Posterior vena cava (tissue), 2 donors: ENCODE results near the gene SUGCT. TPM values are rescaled to one million over a fixed set of nuclear protein-coding genes. Genes with fewer than 3 reads are reported as not detected.
"Not testable (repeated sequence)": the region's sequence is repeated elsewhere in the genome, so short reads cannot be mapped to it uniquely, and the experiment has no call there.

Experiments used
- DNase-seq: peaks from one replicate; pipeline ENCODE4 v3.0.0-alpha.2; 2020; ENCODE audit warnings: low spot score
- intact Hi-C, 2 donors: fragments of 100-400 bp; cut with DNase I; formaldehyde crosslinking; loops; one replicate each; pipeline versions ENCODE4 v1.14.1 to v1.14.2; 2022 to 2023
- total RNA-seq, 2 donors: library from RNA; stranded (reverse); fragmentation: NEBNext Ultra II Directional; extraction: Animal tissue kit (Norgen Biotek cat#: 25700); gene quantifications; one replicate each; pipeline ENCODE4 v1.2.1, GENCODE V29; 2021
- donor health status: DM: yes; HTN: yes; CAD: no.
- donor health status: DM: yes; HTN: yes; CAD: no.

SUGCT gene
- total RNA-seq, 2 donors from 2014 or later, result 15.8 to 16.2 TPM

DNA sequence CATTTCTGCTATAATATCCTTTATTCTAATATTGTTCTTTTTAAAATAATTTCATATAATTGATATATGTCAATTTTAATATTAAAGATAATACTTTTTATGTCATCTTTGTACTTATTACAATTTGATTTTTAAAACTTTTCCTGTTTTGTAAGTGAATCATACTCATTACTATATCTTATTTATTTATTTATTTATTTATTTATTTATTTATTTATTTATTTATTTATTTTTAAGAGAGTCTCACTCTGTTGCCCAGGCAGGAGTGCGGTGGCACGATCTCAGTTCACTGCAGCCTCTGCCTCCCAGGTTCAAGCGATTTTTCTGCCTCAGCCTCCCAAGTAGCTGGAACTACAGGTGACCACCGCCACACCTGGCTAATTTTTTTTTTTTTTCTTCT lies 215.3 kb downstream of the SUGCT start:
- intact Hi-C loops, result no loop called here

DNA sequence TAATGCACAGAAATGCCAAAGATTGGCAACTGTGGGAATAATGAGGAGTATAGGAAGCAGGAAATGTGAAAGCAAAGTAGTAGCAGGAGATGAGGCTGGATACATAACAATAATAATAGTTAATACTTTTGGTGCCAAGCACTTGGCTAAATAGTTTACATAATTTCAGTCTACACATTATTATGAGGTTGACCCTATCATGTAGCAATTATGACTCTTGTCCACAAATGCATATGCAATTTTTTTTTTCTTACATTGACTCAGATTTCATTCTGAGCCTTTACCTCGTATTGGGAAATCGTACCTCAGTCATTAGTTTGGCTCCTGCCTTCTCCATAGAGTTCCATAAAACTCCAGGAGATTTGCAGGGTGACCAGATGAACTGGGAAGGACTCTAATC lies 219.9 kb downstream of the SUGCT start:
- intact Hi-C loops, result no loop called here
- DNase-seq, result no peak

More for the DNA sequence above, 215.3 kb downstream of the SUGCT start:
- DNase-seq, result no peak

DNA sequence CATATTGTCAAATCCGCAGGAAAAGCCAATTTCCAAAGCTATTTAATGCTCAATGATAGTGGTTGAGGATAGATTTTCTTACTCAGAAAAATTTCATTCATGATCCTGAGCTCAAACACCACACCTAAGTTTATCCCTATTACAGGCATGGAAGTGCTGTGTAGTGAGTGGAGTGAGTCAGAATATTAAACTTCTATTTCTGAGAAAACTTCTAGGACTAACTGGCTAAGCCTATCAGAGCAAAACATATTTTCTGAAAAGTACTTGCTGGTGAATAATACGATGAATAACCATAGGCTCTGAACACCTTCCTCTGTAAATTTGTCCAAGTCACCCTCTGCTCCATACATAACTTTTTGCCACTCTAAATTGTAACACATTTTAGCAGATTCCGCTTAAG lies 221.5 kb downstream of the SUGCT start:
- DNase-seq, result no peak
- intact Hi-C loops, result no loop called here

DNA sequence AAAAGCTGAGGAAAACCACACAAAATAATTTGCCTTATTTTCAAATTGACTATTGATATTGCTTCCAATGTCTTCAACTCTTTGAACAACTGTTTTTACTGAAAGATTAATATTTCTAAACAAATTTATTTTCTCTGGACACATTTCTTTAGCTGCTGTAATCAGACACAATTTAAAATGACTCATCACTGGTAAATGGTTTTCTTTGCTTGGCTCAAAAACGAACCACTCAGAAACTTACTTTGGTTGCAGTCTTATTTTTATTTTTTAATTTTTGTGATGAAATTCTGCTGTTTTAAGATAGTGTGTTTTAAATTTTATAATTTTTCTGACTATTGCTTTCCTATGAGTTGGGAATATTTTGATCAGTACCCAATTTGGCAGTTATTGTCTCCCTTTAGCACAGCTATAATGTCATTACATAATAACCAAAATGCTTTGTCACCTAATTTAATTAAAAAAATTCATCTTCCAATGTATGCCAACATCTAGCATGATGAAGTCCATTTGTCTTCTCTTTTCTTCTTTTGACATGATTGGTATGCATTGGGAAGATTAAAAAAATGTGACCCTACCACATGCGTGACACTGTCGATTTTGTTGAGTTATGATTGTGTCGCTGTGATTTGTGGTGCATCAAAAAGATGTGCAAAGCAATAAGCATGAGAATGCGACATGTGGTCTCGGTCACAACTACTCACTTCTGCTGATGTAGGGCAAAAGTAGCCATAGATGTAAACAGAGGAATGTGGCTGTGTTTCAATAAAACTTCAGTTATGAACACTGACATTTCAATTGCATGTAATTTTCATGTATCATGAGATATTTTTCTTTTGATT lies 222.3 kb downstream of the SUGCT start:
- DNase-seq, result no peak
- intact Hi-C loops, result no loop called here

DNA sequence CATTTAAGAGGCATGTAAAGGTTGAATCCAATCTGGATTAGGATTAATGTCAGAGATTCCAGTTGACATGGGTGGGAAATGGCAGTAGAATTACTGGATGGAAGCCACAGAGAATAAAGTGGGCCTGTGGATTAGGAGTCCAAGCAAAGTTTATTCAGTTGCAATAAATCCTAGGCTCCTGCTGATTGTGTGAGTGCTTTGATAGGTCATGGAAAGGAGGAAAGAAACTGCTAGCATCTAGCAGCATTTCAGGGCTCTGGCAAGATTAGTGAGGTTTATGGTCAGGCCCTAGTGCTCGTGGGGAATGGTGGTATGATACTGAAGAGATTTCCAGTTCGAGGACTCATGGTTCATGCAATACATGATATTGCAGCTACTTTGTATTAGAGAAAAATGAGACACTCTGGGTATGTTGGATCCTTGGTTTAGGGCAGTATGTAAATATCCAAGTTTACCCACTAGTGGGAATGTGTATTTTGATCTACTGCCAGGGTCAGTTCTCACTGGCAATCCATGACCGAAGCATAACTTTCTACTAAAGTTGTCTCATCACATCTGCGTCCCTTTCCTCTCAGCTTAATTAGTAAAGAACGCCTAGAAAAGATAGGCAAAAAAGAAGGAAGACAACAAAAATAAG lies 235.0 kb downstream of the SUGCT start:
- intact Hi-C loops, result no loop called here
- DNase-seq, result no peak

DNA sequence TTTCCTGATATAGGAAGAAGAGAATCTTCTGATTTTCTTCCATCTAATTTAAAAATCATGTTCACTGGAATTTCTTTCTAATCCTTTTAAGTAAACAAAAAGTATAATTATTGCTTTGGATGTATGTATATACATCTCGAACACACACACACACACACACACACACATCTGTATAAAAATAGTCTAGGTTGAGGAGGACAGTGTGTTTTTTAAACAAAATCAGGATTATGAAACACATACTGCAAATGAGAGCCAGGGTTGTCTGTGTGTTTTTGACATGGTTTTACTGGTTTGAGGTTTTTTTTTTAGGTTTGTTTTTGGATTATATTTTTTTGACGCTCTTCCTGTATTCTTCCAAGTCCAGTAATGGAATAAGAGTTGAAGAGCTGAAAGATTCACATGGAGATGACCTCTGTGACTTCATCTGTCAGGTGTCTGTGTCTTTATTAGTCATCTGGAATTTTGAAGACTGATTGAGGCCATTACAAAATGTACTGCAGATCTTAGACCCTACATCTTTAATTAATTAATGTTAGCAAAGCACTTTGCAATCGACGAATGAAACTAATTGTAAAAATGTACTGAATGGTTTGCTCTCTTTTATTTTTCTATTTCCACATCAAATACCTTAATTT lies 237.1 kb downstream of the SUGCT start:
- intact Hi-C loops, result no loop called here
- no peak for DNase-seq

DNA sequence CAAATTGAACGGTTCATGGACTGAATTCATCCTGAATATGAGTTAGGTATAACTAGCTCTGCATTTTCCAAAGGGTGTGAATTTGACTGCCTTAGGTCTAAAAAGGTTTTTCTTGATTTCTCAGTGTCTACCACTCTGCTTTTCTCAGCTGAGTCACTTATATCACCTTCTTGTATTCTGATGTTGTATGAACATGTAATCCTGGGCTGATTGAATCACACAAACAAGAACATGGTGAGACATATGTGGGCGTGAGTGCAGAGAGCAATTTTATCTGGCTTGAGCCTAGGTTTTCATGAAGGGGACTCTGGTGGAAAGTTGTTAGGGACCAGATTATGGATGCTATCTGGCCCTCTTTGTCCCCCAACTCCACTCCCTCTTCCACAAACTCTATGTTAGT lies 239.8 kb downstream of the SUGCT start:
- intact Hi-C loops, result no loop called here

DNA sequence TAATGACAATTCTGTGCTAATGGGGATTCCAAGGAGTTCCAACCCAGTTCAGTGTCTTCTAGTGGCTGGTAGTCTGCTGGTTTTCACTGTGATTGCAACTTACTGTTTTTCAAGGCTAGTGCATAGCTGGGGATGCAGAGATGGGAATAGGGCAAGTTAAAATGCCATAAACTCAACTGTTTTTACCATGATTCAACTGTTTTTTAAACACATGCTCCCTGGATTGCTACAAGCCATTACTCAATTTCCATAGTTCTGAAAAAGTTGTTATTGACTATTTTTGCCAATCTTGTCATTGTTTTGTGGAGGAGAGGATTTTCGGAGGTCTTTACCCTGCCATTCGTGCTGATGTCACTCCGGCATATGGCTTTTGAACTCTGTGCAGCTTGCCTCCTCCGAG lies 245.3 kb downstream of the SUGCT start:
- intact Hi-C loops, result no loop called here
- no peak for DNase-seq

More for the DNA sequence above, 239.8 kb downstream of the SUGCT start:
- DNase-seq, result no peak

DNA sequence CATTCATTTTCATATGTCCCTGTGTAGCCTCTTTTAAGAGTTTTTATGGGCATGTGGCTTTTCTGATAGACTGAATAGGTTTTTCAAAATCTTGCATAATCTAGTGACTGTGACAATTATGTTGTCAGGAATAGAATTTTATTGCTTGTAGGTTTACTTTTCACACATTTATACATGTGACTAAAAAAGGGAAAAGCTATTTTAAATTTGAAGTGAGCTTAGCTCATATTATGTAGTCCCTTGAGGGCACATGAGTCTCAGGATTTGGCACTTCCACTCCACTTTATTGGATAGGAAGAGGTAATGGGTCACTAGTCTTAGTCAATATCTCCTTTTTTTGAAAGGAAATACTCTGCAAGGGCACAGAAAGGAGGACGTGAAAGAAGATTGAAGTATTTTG lies 247.3 kb downstream of the SUGCT start:
- DNase-seq, result no peak
- intact Hi-C loops, result no loop called here

DNA sequence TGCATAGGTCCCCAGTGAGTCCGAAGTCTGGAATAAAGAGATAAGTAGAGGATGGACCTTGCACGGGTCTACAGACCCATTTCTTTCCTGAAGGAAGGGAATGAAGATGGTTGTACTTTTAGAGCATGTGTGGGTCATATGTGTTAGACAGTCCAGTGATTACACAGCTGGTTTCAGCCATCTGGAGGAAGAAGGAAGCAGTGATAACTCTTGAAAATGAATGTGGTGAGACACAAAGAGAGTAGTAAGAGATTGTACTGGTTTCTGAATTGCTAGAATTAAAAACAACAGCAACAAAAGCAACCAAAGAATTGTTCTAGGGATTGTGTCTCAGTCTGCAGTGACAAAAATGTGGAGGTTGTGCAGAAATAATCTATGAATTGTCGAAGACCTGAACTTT lies 258.9 kb downstream of the SUGCT start:
- no peak for DNase-seq
- intact Hi-C loops, result no loop called here

DNA sequence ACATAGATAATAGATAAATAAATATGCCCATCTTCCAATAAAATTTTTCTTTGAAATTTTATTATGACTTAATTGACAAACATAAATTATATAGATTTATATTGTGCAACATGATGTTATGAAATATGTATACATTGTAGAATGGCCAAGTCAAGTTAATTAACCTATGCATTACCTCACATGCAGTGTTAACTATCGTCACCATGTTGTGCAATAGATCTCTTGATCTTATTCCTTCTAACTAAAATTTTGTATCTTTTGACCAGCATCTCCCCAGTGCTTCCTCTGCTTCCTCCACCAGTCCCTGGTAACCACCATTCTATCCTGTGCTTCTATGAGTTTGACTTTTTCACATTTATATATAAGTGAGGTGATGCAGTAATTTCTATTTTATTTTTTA lies 259.6 kb downstream of the SUGCT start:
- intact Hi-C loops, result no loop called here
- no peak for DNase-seq

DNA sequence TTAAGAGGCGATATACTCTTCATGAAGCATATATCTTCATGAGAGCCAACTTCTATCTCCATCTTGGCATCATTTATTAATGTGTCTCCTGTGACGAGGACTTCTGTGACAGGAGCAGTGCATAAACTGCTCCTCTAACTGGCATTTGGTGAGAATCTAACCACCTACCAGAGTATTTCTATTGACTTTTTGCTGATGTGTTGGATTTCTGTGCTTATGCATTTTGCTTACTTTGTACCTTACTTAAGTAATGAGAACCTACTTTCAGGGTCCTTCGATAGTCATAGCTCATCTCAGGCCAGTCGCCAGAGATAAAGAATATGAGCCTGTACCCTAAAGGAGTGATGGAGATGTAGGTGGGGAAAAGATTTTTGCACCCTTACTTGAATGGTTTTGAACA lies 265.7 kb downstream of the SUGCT start:
- intact Hi-C loops, result no loop called here
- no peak for DNase-seq

DNA sequence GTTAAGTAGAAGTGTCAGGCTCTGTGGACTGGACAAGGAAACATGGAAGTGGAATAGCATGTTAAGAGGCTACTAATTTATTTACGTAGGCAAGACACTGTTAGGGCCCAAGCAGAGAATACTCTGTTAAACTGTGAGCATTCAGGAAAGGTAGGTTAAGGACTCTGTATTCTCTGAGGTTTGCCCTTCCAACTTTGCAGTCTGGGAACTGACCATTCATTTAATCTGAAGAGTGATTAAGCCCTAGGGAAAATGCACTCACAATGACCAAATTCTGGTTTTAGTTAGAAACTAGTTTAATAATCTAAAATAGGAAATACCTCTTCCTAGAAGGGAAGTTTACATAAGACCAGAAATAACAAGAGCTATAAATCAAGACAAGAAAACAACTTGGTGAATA lies 266.6 kb downstream of the SUGCT start:
- no peak for DNase-seq
- intact Hi-C loops, result no loop called here

DNA sequence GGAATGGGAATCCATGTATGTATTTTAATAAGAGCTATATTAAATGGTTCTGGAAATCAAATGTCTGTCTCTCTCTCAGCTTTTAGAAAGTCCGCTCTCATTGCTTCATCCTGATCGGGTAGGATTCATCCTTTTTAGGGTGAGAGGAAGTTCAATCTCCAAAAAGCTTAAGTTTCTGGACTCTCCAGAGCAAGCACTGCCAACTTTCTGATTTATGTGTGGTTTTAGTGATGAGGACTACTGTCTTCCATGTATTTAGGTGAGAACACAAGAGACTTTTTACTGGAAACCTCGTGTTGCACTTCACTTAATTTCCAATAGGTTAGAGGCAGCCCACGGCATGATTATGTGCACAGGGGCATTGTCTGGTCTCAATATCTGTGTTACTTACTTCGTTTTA lies 267.9 kb downstream of the SUGCT start:
- DNase-seq, result no peak
- intact Hi-C loops, result no loop called here

DNA sequence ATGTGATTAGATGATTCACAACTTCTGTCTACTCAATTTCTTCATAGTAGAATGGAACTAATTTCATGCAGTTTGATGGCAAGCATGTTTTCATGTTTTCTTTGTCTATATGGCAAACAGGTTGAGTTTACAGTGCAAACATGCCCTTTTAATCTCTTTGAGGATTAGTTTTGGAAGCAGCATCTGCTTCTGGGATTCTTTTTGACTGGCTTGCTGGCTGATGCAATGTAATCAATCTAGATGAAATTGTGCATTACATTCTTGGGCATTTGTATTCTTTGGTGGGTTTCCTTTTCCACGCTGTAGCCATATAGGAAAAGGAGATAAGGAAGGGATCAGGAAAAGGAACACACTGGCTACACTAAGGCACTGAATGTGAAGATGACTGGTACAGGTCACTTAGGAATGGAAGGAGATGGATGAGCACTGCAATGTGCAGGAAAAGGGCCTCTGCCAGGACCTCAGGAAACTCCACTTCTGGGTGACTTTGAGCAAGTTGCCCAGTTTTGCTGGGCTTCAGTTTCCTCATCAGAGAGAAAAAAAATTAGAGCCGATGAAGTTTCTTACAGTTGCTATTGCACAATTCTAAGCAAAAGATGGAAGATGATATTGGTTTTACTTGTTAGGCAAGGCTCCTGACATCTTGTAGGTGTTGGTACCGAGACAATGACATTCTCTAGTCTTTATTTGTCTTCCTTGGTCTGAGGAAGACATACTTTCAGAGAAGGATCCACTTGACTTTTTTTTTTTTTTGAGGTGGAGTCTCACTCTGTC lies 269.1 kb downstream of the SUGCT start:
- no peak for DNase-seq
- intact Hi-C loops, result no loop called here

DNA sequence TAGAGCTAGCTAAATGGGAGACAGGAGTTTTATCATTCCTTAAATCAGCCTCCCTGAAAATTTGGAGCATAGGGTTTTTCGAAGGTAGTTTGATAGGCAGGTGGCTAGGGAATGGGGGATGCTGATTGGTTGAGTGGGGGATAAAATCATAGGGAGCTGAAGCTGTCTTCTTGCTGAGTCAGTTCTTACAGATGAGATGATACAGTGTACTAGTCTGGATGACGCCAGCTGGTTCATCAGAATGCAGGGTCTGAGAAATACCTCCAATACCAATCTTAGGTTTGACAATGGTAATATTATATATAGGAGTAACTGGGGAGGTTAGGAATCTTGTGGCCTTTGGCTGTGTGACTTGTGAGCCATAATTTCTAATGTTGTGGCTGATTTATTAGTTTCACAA lies 271.2 kb downstream of the SUGCT start:
- intact Hi-C loops, result no loop called here
- DNase-seq, result no peak

DNA sequence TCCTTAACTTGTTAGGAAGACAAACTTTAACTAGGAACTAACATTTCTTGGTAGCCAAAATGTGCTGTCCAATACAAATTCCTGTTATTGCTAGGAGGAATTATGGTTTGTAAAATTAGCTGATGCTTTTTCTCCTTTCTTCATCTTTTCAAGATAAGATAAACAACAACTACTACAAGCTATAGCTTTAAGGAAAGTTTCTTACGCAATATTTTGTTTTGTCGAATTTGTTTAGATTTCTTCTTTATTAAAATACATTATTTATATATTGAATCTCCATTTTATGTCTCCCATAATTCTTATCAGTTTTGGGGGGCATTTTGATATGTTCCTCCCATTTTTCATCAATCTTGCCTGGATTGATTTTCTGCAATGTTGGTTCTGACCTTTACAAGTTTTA lies 277.5 kb downstream of the SUGCT start:
- DNase-seq, result no peak
- intact Hi-C loops, result no loop called here

DNA sequence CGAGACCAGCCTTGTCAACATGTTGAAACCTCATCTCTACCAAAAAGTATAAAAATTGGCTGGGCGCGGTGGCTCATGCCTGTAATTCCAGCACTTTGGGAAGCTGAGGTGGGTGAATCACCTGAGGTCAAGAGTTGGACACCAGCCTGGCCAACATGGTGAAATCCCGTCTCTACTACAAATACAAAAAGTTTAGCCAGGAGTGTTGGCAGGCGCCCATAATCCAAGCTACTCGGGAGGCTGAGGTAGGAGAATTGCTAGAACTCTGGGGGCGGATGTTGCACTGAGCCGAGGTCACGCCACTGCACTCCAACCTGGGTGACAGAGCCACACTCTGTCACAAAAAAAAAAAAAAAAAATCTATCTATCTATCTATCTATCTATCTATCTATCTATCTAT lies 279.9 kb downstream of the SUGCT start:
- DNase-seq, result not testable (repeated sequence)

DNA sequence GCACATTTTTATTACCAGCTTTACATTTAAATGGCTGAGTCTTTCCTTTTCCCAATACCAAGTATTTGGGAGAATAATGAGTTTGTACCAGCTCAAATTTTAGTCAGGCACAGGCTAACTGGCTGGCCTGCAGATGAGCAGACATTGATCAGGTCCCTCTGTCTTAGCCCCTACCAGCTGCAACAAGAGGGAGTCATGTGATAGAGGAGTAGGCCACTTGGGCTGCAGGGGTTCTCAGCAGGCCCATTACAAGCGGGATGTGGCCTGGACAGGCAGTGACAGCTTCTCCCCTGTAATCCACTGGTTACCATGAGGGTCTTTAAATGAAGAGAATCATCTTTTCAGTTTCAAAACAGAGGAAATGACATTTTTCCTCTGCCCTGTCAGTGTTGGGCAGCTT lies 283.6 kb downstream of the SUGCT start:
- intact Hi-C loops, result no loop called here
- DNase-seq, result no peak

More for the DNA sequence above, 279.9 kb downstream of the SUGCT start:
- intact Hi-C loops, result not testable (repeated sequence)

DNA sequence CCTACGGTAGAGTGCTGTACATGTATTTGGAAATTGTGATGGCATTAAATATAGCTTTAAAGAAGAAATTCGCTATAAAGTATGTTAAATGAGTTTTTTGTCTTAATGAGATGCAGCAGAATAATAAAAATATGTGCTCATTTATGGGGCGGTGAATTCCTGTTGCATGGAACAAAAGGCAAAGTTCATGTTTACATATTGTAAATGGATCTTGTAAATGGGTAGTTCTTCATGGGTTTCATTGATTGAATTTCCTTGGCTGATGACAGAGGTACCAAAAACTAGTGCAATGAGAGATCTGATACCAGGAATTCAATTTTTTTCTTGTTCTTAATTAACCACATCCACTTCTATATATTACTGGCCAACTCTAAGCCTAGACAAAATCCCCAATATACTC lies 284.2 kb downstream of the SUGCT start:
- intact Hi-C loops, result no loop called here
- DNase-seq, result no peak
